Prostate gland (tissue), 2 donors: Measurements from ENCODE around the gene UBXN7.
"Not testable (repeated sequence)": the region's sequence is repeated elsewhere in the genome, so short reads cannot be mapped to it uniquely, and the experiment has no call there.

Experiments used
- CTCF ChIP-seq, 4 experiments: fragments of 200-600 bp in 2 of 4; fragments of 450-650 bp in 2 of 4; sonication (generic) in 2 of 4; IDR thresholded peaks; 1 replicate in 3 of 4; 2 replicates in 1 of 4; pipeline ENCODE4 v1.5.1; 2016 to 2019; ENCODE audit warnings: antibody characterized with exemption in 4 of 4, mild to moderate bottlenecking in 2 of 4, moderate library complexity in 2 of 4
- POLR2A ChIP-seq: fragments of 450-650 bp; IDR thresholded peaks from one replicate; pipeline ENCODE4 v1.6.1; 2016; ENCODE audit warnings: antibody characterized with exemption, mild to moderate bottlenecking

DNA sequence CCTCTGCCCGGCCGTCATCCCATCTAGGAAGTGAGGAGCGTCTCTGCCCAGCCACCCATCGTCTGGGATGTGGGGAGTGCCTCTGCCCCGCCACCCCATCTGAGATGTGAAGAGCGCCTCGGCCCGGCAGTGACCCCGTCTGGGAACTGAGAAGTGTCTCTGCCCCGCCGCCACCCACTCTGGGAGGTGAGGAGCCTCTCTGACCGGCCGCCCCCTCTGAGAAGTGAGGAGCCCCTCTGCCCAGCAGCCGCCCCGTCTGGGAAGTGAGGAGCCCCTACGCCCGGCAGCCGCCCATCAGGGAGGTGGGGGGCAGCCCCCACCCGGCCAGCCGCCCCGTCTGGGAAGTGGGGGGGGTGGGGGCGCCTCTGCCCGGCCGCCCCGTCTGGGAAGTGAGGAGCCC lies 46.8 kb downstream of the UBXN7 start:
- TF ChIP-seq CTCF (IDR thresholded peaks at IDR 0.05); POLR2A: not testable (repeated sequence)
